HT-29 (cell line): Measurements from ENCODE around the gene MTMR2. TPM values are rescaled to one million over a fixed set of nuclear protein-coding genes. Genes with fewer than 3 reads are reported as not detected.

Source experiments
- DNase-seq: peaks from one replicate; pipeline ENCODE4 v3.0.0-alpha.2; 2015; ENCODE audit warnings: low spot score
- total RNA-seq: library from RNA; depleted of rRNA; stranded (reverse); fragments of >200 nt; shearing (Covaris generic); gene quantifications from 2 replicates; pipeline ENCODE4 v1.2.3, GENCODE V29; 2014; rRNA removed

Gene MTMR2
- total RNA-seq: 20.8 and 22.2 TPM in 2 replicates

DNA sequence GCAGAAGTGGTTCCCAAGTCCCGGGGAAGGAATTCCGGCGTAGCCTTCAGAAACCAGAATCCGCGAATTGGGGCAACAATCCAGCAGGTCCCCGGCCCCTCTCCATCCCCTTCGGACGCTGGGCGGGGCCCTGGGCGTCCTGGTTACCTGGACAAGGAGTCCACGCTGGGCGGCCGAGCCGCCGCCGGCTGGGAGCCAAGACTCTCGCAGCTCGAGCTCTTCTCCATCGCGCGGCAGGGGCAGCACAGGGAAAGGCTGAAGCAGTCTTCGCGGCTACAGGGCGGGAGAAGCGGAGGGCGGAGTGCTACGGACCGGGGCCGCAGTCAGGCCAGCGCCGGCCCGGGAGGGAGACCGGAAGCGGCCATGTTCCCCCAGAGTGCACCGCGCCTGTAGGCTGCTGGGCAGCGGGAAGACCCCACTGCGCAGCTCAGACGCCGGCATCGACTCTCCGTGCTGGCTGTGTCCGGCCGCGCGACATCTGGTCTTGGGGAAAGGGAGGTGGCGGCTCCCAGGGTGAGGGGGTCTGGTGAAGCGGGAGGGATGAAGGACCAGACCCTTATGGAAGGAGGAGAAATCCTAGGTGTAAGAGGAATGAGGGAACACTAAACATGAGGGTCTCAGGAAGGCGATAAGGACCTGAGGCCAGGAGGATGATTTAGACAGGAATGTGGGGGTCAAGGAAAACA is at the start of gene MTMR2:
TSS of gene MTMR2 (minus strand) at position 380 of the 686 bp plus-strand sequence. CDS start at position 227, 153 bp downstream.
- DNase-seq: peak; percentile 85

DNA sequence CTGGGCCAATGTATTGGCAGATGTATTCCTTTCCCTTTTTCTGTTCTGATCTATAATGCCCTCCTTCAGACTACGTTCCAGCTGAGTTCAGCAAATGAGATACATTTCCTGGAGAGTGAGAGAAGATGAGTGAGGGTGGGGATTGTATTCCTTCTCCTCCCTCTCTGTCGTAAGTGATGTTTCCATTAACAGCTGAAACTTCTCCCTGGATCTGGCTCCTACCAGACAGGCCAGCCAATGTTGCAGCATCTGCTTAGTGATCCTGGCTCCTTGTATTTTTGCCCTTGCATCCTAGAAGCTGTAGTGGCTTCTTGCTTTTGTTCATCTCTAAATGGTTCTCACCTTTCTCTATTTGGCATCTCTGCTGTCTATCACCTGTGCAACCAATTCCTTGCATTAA is 48.2 kb upstream of the MTMR2 start:
- DNase-seq: no peak

DNA sequence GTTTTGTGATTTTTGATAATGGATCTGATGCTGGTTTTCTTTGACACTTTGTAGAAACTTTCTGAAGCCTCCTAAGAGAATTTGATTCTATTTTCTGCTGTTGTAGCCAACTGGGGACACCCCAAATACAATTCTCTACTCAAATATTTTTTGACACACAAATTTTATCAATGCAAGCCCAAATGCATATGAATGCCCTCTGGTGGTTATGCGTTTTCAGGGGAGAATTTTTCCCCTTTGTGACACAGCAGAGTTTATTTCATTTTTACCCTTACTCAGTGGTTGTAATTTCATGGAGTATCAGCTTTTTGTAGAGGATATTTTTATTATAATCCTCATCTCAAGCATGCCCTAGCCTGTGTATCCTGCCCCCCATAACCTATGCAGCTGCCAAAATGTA is 44.7 kb upstream of the MTMR2 start:
- DNase-seq: peak; percentile 42

DNA sequence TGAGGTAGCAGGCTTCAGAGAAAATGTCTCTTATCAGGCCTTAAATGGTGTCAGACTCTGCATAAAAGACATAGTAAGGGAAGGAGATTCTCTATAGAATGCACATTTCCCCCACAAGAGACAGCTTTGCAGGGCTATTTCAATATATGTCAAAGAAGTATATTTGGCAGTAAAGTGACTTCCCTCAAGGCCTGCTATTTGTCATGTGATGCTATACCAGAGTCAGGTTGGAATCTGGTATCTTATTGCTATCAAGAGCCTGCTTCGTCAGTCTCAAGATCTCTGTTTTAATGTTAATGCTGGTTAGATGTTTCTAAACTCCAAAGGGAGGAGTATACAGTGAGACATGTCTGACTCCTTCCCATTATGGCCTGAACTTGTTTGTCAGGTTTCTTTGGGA is 40.4 kb upstream of the MTMR2 start:
- DNase-seq: no peak

DNA sequence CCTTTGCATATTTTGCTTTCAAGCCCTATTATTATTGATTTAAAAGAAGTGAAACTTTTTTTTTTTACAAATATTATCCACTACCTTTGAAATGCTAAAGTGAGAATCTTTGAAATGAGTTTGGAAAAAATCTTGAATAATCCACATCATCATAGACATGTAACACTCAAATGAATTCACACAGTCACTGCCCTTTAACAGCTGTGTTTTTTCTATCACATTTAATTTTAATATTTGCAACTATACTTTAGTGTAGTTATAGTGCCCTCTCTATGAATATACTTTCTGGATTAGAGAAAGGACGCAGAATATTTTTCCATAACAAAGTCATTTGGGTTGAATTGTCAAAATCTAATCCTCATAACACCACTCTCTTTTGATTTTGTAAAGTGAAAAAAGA is 37.9 kb upstream of the MTMR2 start:
- no peak for DNase-seq

DNA sequence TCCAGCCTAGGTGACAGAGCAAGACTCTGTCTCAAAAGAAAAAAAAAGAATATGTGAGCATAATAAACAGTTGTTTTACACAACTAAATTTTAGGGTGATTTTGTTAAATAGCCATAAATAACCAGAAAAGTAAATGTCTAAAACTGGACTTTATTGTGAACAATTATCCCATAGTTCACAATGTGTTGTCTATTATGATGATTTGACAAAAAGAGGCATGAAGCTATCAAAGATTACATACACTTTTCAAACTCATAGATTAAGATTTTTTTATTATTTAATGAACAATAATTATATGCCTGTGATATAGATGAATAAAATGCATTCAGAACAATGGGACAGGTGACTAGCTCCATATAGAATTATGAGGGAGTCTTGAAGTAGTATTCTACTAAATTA is 27.0 kb upstream of the MTMR2 start:
- no peak for DNase-seq

DNA sequence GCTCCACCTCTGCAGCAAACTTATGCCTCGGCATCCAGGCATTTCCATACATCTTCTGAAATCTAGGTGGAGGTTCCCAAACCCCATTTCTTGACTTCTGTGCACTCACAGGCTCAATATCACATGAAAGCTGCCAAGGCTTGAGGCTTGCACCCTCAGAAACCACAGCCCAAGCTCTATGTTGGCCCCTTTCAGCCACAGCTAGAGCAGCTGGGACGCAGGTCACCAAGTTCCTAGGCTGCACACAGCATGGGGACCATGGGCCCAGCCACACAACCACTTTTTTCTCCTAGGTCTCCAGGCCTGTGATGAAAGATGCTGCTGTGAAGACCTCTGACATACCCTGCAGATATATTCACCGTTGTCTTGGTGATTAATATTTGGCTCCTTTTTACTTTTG is 24.7 kb upstream of the MTMR2 start:
- no peak for DNase-seq

DNA sequence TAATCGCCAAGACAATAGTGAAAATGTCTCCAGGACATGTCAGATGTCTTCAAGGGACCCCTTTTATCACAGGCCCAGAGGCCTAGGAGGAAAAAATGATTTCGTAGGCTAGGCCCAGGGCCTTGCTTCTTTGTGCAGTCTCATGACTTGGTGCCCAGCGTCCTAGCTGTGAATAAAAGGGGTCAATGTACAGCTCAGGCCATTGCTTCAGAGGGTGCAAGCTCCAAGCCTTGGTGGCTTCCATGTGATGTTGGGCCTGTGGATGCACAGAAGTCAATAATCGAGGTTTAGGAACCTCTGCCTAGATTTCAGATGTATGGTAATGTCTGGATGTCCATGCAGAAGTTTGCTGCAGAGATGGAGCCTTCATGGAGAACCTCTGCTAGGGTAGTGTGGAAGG is 20.7 kb upstream of the MTMR2 start:
- DNase-seq: no peak

DNA sequence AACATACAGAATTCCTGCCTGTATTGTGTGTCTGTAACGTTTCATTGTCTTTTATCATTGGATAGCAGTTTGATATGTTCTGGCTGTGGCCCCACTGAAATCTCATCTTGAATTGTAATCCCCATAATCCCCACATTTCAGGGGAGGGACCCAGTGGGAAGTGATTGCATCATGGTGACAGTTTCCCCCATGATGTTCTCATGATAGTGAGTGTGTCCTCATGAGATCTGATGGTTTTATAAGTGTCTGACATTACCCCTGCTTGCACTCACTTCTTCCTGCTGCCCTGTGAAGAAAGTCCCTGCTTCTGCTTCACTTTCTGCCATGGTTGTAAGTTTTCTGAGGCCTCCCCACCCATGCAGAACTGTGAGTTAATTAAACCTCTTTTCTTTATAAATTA is 19.6 kb upstream of the MTMR2 start:
- no peak for DNase-seq

DNA sequence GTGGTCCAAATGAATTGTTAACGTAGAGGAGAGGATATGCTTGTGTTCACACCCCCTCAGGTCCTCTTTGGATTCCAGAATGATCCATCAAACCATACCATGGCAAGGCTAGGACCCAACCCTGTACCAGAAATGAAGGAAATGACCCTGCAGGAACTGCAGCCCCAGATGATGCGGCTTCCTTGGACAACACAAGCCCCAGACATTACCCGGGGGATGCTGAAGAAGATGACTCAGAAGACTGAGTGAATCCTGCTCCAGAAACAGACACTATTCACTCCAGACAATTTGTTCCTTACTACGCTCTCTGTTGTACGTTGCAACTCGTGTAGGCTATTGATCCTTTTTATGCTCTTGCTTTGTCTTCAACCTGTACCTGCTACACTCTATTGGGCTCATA is 15.2 kb upstream of the MTMR2 start:
- DNase-seq: no peak

DNA sequence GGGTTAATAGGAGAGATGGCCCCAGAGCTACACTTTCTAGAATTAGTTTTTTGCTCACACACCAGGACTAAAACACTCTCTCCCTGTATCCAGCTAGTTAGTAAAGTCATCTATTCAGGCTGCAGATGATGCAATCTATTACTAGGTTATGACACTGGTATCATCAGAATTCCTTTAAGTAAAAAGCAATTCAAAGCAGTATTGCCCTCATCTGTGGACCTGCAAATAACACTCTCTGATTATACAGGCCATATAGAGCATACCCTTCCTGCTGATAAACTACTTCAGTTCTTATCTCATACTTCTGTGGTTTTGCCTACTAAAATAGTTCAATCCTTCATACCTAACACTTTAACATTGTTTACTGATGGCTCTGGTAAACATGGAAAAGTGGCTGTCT is 13.5 kb upstream of the MTMR2 start:
- no peak for DNase-seq

DNA sequence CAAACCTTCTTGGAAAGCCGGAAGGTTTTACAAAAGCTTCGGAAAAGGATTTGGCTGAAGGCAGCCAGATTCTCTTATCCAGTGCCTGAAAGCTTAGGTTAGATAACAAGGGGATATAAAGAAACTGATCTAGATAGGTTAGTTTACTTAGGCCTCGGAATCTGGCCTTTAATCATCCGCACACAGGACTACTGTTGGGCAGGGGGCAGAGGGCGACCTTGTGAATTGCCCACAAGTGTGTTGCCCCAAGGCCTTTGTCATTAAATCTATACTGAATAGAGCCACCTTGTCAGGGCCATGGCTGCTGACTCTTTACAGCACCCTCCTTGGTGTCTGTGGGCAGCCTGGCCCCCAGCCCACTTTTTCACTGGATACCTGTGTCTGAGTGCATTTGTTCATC is 9.7 kb upstream of the MTMR2 start:
- DNase-seq: no peak

DNA sequence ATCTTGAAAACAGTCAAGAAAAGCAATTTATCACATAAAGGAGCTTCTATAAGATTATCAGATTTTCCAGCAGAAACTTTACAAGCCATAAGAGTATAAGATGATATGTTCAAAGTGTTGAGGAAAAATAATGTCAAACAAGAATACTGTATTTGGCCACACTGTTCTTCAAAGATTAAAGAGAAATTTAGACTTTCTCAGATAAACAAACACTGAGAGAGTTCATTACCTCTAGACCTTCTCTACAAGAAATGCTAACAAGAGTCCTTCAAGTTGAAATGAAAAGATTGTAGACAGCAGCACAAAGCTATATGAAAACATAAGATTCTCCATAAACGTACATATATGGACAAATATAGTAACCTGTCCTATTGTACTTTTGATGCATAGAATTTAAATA is 8.0 kb upstream of the MTMR2 start:
- no peak for DNase-seq

DNA sequence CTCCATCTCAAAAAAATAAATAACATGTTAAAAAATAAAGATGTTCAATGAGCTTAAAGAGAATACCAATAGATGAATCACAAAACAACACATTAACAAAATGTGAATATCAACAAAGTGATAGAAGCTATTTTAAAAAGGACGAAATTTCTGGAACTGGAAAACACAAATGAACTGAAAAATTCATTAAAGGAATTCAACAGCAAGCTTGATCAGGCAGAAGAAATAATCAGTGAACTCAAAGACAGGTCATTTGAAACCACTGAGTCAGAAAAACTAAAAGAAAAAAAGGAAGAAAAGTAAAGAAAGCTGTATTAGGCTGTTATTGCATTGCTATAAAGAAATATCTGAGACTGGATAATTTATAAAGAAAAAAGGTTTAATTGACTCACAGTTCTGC is 7.0 kb upstream of the MTMR2 start:
- DNase-seq: no peak

DNA sequence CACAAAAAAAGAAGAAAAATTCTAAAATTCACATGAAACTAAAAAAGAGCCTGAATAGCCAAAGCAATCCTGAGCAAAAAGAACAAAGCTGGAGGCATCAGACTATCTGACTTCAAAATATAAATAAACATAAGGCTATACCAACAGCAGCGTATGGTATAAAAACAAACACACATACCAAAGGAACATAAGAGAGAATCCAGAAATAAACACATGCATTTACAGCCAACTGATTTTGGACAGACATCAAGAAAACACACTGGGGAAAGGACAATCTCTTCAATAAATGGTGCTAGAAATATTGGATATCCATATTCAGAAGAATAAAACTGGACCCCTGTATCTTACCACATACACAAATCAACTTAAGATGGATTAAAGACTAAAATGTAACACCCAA is 2.8 kb upstream of the MTMR2 start:
- DNase-seq: no peak

DNA sequence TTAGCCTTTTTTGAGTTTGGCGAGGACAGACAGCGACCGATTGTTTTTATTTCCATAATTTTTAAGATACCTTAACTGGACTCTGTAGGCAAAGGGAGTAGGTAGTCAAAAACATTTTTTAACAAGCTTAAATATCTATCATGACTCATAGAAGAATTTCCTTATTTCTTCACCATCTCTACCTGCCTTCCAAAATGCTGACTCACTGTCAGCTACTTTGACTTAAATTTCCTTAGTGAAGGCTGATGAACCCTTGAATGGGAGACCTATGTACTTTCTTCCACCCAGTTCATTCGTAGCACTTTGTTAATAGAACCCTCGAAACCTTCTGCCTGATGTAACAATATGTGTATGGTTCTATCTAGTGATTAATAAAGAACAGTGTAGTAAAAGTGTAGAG is 1.1 kb upstream of the MTMR2 start:
- peak; percentile 84 for DNase-seq

DNA sequence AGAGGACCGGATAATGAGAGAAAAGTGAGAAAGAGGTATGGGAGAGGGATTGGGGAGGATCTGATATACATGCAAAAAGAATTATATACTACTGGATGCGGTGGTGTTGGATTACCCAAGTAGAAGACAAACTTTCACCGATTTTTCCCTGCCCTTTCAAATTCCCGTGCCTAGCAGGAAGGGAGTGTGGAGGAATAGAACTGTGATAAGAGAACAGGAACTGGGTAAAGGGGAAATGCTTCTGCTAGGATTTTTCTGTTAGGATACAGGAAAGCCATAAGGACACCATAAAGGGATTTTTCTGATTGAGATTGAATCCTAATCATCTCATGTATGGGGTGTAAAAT is 480 bp upstream of the MTMR2 start:
- peak; percentile 83 for DNase-seq

DNA sequence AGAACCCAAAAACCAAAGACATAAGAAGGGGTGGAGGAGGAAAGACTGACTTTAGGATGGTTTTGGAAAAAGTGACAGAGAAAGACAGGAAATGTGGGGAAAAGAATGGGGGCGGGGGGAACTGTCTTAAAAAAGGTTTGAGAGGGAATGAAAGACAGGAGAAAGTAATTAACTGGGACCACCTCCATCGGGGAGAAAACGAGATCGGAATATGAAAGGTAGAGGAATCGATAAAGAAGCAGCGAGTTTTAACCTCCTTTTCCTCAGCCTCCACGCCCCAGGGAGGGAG is 524 bp downstream of the MTMR2 start:
- no peak for DNase-seq

DNA sequence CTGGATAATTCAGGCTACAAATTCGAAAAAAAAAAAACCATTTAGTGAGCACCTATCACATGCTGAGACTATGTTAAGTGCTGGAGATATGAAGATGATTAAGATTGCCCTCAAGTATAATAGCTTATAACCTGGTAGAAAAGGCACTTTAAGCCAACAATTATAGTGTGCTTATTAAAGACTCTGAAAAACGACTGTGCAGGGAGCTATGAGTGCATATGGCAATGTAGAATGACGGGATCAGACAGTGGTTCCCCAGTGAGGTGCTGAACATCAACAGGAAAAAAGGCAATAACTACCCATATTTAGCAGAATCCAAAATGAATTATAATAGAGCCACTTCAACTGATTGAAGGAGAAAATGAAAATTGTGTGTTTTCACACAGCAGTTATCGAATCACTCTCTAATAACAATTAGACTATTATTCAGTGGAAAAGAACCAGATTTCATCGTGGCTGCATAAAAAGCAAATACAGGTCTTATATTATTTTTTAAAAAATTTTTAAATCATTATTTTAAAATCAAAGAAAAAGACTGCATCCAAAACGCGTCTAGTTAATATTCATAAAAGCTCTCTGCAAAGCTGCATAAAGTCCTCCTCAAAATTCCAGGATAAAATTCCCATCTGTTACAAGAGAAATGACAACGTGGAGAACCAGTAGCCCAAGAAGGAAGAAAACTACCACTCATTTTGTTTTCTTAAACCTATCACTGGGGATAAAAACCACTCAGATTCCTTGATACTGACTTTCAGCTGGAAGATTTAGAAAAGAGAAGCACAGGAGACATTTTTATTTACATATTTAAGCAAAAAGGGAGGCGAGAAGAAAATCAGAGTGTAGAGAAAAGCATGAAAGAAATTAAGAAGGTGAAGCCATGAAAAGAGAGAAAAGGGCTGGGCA is 1.1 kb downstream of the MTMR2 start:
- peak; percentile 61 for DNase-seq

DNA sequence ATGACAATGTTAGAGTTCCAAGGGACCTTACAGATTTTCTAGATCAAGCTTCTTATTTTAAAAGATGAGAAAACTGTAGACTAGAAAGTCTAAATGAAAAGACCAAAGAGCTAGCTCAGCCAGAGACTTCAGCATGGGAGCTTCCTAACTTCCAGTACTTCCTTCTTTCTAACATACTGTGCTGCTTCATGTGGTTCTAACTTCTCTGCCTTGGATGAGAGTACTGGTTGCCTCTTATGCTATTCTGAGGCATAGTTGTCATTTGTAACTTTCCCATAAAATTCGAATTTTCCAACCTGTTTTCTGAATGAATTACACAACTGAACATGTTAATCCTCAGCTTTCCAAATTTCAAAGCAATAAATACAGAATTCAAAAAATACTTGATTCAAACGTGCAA is 1.8 kb downstream of the MTMR2 start:
- no peak for DNase-seq

DNA sequence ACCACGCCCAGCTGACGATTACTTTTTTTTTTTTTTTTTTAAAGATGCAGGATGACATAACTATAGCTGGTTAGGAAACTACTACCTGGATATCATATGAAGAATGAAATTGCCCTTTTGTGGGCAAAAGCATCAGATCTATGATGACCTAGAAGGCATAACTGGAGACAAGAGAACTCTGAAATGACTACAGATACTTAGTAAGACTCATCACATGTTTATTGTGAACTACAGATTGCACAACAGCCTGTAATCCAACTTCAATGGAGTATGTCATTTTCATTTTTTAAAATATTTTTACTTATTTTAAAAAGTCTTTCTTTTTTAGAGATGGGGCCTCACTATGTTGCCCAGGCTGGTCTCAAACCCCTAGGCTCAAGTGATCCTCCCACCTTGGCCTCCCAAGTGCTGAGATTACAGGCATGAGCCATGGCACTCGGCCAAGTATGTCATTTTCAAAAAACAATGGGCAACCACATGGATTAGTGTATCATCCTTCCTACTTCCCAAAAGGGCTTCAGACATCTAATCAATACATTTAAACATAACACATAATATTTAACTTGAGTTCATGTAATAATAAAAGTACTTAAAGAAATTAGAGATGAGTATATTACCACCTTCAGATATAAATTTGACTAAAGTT is 3.3 kb downstream of the MTMR2 start:
- DNase-seq: no peak

DNA sequence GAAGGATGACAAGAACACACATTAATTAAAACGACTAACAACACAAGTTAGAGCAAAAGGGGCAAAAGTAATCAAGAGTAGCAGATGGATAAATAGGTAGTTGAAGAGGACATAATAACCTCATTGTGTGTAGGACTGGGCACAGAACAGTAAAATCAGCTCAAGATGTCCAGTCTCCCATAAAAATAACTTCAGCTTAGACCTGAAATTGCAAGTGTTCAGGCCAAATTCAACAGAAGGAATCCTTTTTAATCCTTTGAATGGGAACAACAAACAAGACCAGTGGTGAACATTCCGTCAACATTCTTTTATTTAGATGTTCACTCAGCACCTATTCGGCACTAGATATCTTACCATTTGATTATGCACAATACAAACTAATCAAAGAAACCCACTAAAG is 4.4 kb downstream of the MTMR2 start:
- DNase-seq: no peak

DNA sequence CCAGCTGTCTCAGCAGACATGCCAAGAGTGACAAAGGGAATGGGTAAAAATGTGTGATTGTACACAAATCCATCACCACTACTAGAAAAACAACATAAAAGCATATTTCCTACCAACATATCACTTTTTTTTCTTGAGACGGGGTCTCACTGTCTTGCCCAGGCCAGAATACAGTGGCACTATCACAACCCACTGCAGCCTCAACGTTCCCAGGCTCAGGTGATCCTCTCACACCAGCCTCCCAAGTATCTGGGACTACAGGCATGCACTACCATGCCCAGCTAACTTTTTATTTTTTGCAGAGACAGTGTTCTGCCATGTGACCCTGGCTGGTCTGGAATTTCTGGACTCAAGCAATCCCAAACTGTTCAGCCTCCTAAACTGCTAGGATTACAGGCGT is 5.2 kb downstream of the MTMR2 start:
- DNase-seq: no peak
